ENCODE results near the gene CHDH. TPM values are rescaled to one million over a fixed set of nuclear protein-coding genes. Genes with fewer than 3 reads are reported as not detected.

Gene CHDH
- total RNA-seq, 4 donors from 2014 or later: 4.6 to 14.9 (median 9.5) TPM

DNA sequence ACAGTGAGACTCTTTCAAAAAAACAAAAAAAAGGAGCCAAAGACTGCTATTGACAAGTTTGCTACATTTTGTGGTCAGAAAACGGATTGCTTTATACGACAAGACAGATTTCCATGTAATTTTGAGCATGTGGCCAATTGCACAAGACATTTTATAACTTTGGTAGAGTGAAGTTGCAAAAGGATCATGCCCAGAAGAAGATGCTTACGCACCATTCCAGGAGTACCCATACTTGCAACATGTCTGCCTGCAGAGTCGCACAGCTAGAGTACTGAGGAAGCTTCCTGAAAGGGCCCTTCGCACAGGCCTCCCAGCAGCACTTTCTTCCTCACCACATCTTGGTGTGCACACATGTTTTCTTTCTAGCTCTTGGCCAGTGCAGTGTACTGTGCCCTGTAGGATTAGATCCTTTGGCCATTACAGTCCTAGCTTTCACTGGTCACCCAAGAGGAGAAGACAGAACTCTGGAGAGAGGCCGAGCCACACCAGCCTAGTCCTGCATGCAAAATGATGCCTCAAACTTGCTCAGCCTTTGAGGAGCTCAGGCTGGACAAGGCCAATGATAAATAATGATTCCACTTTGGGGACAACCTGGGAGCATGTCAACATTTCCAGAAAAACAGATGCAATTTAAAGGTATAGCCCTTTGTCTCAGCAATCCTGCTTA is 11.7 kb downstream of the CHDH start:
- WGBS, 2 donors: 89 to 95% methylated on average over 6 of the region's 6 CpGs
- peak in 1 of 2 donors; percentile 42 for DNase-seq (ENCODE audit: low spot score in 2 of 2)
- no peak overlapping the region for H3K4me3 ChIP-seq (ENCODE audit: low read depth, poor library complexity, severe bottlenecking)
- intact Hi-C loops (cut with DNase I; ENCODE audit: low total_unique reads): no loop called here
- TF ChIP-seq CTCF (IDR thresholded peaks at IDR 0.05): no peak
- TF ChIP-seq POLR2A (IDR thresholded peaks at IDR 0.05): no peak

GRCh38 chr3:53833700-53834099 is 12.5 kb downstream of the CHDH start:
- intact Hi-C loops (cut with DNase I; ENCODE audit: low total_unique reads): no loop called here
- TF ChIP-seq CTCF (IDR thresholded peaks at IDR 0.05) (no peak), POLR2A (IDR thresholded peaks at IDR 0.05) (no peak)
- DNase-seq (ENCODE audit: low spot score in 2 of 2): peak in 1 of 2 donors; percentile 64
- no peak overlapping the region for H3K4me3 ChIP-seq (ENCODE audit: low read depth, poor library complexity, severe bottlenecking)
- 88 to 93% methylated on average over 5 of the region's 5 CpGs for WGBS, 2 donors

DNA sequence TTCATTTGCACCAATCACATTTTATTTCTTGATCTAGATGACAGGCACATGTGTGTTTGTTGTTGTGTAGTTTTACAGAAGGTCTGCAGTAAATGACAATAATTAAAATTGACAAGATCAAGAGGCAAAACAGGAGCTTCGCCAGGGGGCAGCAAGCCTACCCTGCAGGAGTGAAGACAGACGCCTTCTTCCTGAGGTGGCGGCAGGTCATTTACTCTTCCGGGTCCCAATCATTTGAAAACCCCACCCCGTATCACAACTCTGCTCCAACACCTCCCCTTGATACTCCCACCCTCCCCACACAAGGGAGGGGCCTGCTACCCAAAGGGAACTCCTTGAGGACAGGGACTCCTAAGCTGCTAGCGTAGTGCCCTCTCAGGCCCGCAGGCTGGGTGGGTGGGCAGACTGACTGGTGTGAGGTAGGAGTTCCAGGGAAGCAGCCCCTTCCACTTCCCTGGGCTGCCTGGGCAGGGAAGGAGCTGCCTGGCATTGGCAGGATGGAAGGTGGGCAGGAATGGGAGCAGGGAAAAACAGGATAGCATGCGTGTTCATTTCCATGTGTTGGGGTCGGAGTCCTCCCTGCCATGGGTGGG is 13.1 kb downstream of the CHDH start:
- intact Hi-C loops (cut with DNase I; ENCODE audit: low total_unique reads): no loop called here
- DNase-seq (ENCODE audit: low spot score in 2 of 2): peak in 1 of 2 donors; percentile 70
- H3K4me3 ChIP-seq (ENCODE audit: low read depth, poor library complexity, severe bottlenecking): no peak overlapping the region
- TF ChIP-seq CTCF (IDR thresholded peaks at IDR 0.05) (no peak), POLR2A (IDR thresholded peaks at IDR 0.05) (no peak)
- 86 to 94% methylated on average over 9 of the region's 9 CpGs for WGBS, 2 donors

DNA sequence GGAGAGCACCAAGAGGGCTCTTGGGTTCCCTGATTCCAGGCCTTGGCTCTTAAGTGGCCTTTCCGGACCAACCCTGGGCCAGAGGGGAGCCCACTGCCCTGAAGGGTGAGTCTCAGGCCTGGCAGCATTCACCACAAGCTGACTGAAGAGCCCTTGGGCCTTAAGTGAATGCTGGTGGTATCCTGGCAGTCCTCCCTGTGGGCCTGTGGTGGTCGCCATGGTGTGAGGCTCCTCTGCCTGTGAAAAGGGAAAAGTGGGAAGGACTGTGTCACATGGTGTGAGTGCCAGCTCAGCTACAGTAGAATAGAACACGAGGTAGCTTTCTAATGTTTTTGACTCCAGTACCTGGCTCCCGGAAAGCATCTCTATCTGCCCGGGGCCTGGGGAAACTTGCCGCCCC is 15.3 kb downstream of the CHDH start:
- 84 to 87% methylated on average over 5 to 6 of the region's 6 CpGs for WGBS, 2 donors
- intact Hi-C loops (cut with DNase I; ENCODE audit: low total_unique reads): no loop called here
- DNase-seq (ENCODE audit: low spot score in 2 of 2): peak in 1 of 2 donors; percentile 80
- no peak overlapping the region for H3K4me3 ChIP-seq (ENCODE audit: low read depth, poor library complexity, severe bottlenecking)
- TF ChIP-seq POLR2A (IDR thresholded peaks at IDR 0.05) (no peak), CTCF (IDR thresholded peaks at IDR 0.05) (no peak)

DNA sequence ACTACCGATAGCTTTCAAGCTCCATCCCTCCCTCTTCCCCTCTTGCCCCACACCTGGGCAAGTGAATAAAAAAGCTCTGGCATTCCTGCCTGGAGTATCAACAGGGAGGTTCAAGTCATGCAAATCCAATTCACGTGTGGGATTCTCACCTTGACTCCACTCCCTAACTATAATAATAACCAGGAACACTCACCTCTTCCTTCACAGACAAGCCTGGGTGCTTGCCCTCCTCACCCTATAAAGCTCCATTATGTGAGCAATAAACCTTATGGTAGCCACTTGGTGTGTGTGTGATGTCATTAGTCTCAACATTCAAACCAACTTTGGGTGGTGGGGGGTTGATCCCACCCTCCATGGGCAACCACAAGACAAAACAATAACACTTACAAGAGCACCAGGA is 16.6 kb downstream of the CHDH start:
- TF ChIP-seq CTCF (IDR thresholded peaks at IDR 0.05) (no peak), POLR2A (IDR thresholded peaks at IDR 0.05) (no peak)
- peak in 1 of 2 donors; percentile 2 for DNase-seq (ENCODE audit: low spot score in 2 of 2)
- intact Hi-C loops (cut with DNase I; ENCODE audit: low total_unique reads): no loop called here
- H3K4me3 ChIP-seq (ENCODE audit: low read depth, poor library complexity, severe bottlenecking): no peak overlapping the region
- 71 to 89% methylated on average over 2 of the region's 2 CpGs for WGBS, 2 donors
